GM12873 (cell line): ENCODE results near the gene HSD3B2.
A peak's percentile ranks its signal among the peaks of the same experiment; 100 is the strongest.

Experiments
- CTCF ChIP-seq: IDR thresholded peaks from 2 replicates; pipeline ENCODE4 v1.5.1; 2012; ENCODE audit warnings: low read depth, mild to moderate bottlenecking, moderate library complexity, low read length, control low read depth; ENCODE audit not compliant: insufficient read depth; ENCODE audit errors: missing control alignments

HSD3B2 gene

GRCh38 chr1:119414950-119415349 lies at the start of gene HSD3B2:
HSD3B2 (plus strand) TSS chr1:119415150; CDS start chr1:119415420, 270 bp downstream.
- no peak for TF ChIP-seq CTCF

- no peak for TF ChIP-seq CTCF
Observed at GRCh38 chr1:119366424-119366823, 48.5 kb upstream of the HSD3B2 start.

GRCh38 chr1:119367432-119368124 lies 47.4 kb upstream of the HSD3B2 start:
- TF ChIP-seq CTCF, result peak; percentile 91

DNA sequence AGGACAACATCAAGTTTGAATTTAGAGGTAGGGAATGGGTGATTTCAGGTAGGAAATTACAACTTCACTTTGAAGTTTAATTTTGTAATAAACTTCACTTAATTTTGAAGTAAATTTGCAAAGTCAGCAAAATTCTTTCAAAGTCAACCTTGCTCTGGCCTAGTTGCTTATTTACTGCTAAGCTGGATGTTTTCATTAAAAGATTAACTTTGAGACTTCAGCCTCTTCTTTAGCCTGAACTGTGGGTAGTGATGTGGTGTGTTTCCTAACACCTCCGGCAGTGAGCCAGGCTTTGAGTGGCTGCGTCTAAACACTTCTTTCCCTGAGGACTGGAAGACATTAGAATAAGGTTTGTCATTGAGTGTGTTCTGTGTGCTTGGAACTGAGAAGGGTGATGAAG lies 46.4 kb upstream of the HSD3B2 start, which contains the start of gene HAO2:
Gene HAO2 (plus strand): TSS at position 232 of the 400 bp plus-strand sequence. CDS start 12,301 bp downstream, outside the sequence.
- TF ChIP-seq CTCF, result no peak

DNA sequence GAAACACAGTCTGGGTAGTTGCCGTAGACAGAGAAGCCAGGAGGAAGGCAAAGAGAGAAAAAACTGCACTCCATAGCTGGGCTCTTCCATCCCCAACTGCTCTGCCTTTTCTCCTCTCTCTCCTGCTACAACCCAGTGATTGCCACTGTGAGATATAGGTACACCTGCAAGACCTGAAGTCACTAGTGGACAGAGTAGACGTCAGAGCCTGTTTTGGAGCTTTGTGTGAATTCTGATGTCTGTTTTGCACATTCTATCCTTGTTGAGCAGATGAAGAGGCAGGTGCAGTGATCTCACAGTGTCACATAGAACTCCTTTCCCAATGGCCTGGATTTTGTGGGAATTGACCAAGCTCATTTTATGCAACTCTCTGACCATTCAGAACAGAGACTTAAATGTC lies 44.2 kb upstream of the HSD3B2 start:
- no peak for TF ChIP-seq CTCF

DNA sequence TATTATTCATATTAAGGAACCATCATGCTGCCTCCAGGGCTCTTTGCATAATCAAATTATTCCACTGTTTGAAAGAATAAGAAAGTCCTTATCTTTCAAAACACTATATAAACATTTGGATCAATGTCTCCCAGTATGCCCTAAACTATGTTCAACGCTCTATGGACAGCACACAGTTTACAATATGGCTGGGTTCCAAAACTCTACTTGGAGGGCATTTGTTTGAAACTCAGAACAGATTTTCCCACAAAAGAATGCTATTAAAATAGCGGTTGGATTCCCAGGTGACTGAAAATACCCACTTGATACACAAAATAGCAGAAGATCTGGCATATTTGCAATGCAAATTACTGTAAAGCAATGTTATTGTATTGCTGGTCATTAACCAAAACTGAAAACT lies 43.1 kb upstream of the HSD3B2 start:
- no peak for TF ChIP-seq CTCF

DNA sequence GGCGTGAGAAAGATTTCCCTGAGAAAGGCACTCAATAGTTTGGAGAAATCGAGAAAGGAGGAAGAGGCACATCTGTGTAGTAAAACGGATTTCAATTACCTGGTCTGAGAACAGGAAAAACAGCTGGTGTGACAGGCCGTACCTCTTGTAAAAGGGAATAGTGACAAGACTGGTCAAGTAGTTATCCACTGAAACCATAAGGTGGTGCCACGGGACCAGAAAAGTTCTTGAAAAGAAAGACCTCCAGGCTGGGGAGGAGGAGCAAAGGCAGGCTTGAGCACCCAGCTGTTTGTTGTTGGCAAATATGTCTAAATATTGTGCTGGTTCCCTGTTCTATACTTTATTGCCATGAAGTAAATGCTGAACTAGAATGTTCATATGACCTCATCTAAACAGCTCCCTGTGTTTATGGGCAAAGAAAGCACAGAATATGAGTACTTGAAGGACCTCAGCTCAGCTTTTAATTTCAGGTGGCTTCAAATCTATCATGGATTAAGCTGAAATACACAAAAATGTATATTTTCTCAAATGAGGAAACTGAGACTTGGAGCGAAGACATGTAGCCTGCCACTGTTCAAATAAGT lies 42.4 kb upstream of the HSD3B2 start:
- peak; percentile 45 for TF ChIP-seq CTCF
